Activated CD8-positive, alpha-beta memory T cell treated with anti-CD3 and anti-CD28 coated beads for 24 hours (primary cell): ENCODE measurements around the gene KCNC2.

Experiments used
- DNase-seq: peaks from one replicate; pipeline ENCODE4 v3.0.0-alpha.2; 2020

KCNC2 gene

DNA sequence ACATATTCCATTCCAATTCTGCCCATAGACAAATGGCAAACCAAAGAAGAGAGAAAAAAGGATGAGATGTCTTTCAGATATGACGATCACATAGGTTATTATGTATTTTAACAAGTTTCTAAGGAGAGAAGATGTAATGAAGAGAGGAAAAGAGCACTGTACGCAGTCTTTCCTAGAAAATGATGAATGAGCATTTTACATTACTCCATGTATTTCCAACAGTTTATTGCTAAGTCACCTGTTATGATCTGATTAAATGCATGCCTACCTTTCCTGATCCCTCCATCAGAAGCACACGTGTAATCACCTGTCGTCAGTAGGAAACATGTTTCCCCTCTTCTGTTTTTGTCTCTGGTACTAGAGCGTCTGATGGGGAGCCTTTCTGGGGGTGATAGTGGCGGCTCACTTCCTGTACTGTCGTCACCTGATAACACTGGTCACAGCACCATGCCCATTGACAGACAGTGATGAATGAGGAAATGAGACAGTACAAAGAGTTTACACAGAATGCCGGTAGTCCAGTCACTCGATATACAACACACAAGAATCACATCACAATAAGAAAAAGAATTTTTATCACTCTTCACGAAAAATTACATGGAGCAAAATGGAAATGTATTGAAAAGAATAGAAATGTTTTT, 161.6 kb downstream of the KCNC2 start:
- no peak for DNase-seq

GRCh38 chr12:75042125-75042524, 167.5 kb downstream of the KCNC2 start:
- no peak for DNase-seq

DNA sequence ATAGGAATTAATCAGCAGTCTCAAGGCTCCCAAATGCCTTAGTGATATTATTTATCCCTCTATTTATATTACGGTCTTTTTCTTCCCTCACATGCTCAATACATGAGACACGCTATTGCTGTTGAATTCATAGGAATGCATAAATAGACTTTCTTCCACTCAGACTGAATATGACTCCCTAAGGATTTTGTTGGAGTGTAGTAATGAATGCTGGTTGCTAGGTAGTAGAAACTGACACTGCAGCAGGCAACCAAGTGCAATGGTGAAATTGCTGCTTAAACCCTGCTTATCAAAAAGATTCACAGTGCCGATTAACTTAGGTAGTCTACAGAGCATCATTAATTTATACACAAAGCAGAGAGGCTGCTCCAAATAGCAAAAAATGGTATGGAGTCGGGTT, 168.2 kb downstream of the KCNC2 start:
- no peak for DNase-seq

DNA sequence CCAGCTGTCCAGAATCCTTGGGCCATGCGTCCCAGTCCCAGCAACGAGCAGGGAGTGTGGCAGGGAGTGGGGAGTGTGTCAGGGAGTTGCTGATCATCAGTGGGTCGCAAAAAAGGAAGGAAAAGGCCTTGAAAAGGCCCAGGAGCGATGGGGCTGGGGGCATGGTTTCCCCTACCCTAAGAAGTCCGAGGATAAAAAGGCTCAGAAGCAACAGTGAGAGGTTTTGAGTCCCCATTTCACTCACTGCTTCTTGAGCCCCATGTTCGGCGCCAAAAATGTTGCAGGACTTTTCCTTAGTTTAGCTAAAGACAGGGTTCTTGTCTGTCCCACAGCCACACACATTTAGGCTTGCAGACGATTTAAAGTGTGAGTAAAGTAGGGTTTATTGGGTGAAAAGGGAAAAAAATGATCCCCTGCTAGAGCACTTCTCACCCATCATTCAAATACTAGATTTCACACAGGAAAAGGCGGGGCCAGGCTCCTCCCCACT, 189.5 kb downstream of the KCNC2 start:
- no peak for DNase-seq

DNA sequence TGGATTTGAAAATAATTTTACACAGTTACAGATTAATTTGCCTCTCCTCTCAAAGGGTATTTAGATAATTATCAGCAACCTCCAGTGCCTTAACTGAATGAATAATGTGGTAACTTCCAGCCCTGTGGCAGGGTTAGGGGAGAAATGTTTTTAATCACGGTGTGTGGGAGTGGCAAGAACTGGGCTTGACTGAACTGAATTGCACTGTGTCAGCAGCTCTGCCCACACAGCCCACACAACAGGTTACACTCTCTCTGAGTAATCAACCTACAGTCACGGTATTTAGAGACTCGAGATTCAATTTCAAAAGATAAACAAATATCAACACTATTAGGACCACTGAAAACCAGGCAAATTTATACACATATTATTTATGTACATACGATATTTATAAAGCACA, 198.5 kb downstream of the KCNC2 start:
- DNase-seq, result no peak

DNA sequence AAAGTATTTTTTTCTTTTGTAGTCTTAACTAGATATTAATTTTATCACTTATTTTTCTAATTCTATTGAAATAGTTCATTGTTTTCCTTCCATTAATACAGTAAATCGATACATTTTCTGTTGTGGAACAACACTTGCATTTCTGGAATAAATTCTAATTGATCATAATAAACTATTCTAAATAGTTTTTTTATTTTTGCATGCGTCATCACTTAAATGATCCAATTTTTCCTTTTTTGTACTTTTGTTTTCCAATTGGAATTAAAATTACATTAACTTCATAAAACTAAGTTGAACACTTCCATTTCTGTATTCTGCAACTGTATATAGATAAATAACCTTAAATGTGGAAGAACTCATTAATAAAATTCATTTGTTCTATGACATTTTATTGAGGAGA, 202.5 kb downstream of the KCNC2 start:
- no peak for DNase-seq

GRCh38 chr12:75000120-75000519, 209.5 kb downstream of the KCNC2 start:
- DNase-seq, result no peak

- DNase-seq, result no peak
Measured at GRCh38 chr12:74999474-74999873, 210.2 kb downstream of the KCNC2 start.
